Adrenal gland (tissue), 12 donors: Measurements from ENCODE around the gene TGFBR3. TPM values are rescaled to one million over a fixed set of nuclear protein-coding genes. Genes with fewer than 3 reads are reported as not detected.
A peak's percentile ranks its signal among the peaks of the same experiment; 100 is the strongest.

Source experiments
- DNase-seq, 7 donors: peaks; one replicate each; pipeline ENCODE4 v3.0.0-alpha.2; 2019 to 2020
- H3K27ac ChIP-seq, 5 donors: fragments of 200-600 bp; sonication (generic) in 4 of 5; 1 replicate in 3 of 5; 2 replicates in 2 of 5; pipeline versions ENCODE4 v1.5.1 to v1.8.0; 2016 to 2020; ENCODE audit warnings: mild to moderate bottlenecking in 1 of 5
- H3K27me3 ChIP-seq: fragments of 200-600 bp; 2 replicates; pipeline ENCODE4 v1.8.0; 2021
- H3K36me3 ChIP-seq, 2 donors: fragments of 200-600 bp; replicated peaks in 1 of 2; 1 replicate in 1 of 2; 2 replicates in 1 of 2; pipeline versions ENCODE4 v1.5.1 to v1.8.0; 2018 to 2022
- H3K4me1 ChIP-seq, 2 donors: fragments of 200-600 bp; replicated peaks in 1 of 2; 1 replicate in 1 of 2; 2 replicates in 1 of 2; pipeline versions ENCODE4 v1.5.1 to v1.8.0; 2018 to 2021
- H3K4me3 ChIP-seq, 4 donors: fragments of 200-600 bp; sonication (generic) in 3 of 4; one replicate each; pipeline ENCODE4 v1.5.1; 2016 to 2018
- H3K9me3 ChIP-seq, 3 donors: fragments of 200-600 bp; sonication (generic) in 1 of 3; replicated peaks in 1 of 3; 1 replicate in 2 of 3; 2 replicates in 1 of 3; pipeline versions ENCODE4 v1.5.1 to v1.8.0; 2016 to 2021
- CTCF ChIP-seq, 6 experiments: fragments of 450-650 bp in 4 of 6; fragments of 200-600 bp in 2 of 6; sonication (generic) in 1 of 6; IDR thresholded peaks; 1 replicate in 5 of 6; 2 replicates in 1 of 6; pipeline versions ENCODE4 v1.5.1 to v1.8.0; 2016 to 2021; ENCODE audit warnings: antibody characterized with exemption in 6 of 6, mild to moderate bottlenecking in 2 of 6, moderate library complexity in 1 of 6
- POLR2A ChIP-seq, 2 donors: fragments of 450-650 bp; IDR thresholded peaks; one replicate each; pipeline ENCODE4 v1.6.1; 2017; ENCODE audit warnings: antibody characterized with exemption in 2 of 2, mild to moderate bottlenecking in 2 of 2, moderate library complexity in 1 of 2
- WGBS, 4 donors: extraction: QIAGEN DNeasy Blood & Tissue Kit in 2 of 4; methylation state at CpG; one replicate each; pipeline versions ENCODE4 v1.1.5 to v1.1.7; 2013 to 2017; 5-methylcytosine and 5-hydroxymethylcytosine counted together
- intact Hi-C, 2 donors: fragments of 100-400 bp; cut with DNase I; formaldehyde crosslinking; loops; one replicate each; pipeline versions ENCODE4 v1.14.1 to v1.15.0; 2022 to 2023
- polyA plus RNA-seq, 3 donors: library from polyadenylated mRNA; stranded (reverse); fragments of 200-250 nt in 2 of 3; fragments of 350-450 nt in 1 of 3; fragmentation: Illumina TruSeq in 1 of 3; extraction: RNeasy Lipid Tissue Mini Kit (QIAGEN cat#74804) in 1 of 3; gene quantifications; one replicate each; pipeline ENCODE4 v1.2.3, GENCODE V29; 2013 to 2014
- total RNA-seq, 9 donors: library from RNA; depleted of rRNA in 4 of 9; stranded (reverse); fragments of >200 nt in 4 of 9; fragments of 120-200 nt in 1 of 9; fragmentation: NEBNext Ultra II Directional in 1 of 9; extraction: Animal tissue kit (Norgen Biotek cat#: 25700) in 1 of 9; gene quantifications; one replicate each; pipeline versions ENCODE4 v1.1.0 to v1.2.4, GENCODE V29; 2013 to 2023
- donor health status: healthy with polysubstance abuse.
- donor health status: Bipolar disorder and iron deficiency.
- donor health status: DM: yes; HTN: yes; CAD: no.
- donor health status: DM: no; HTN: no; CAD: no.
- donor health status: DM: no; HTN: no; CAD: no.
- donor health status: DM: yes; HTN: yes; CAD: no.

The TGFBR3 gene
- total and polyA plus RNA-seq, 12 donors: 13.9 to 340 (median 148) TPM

DNA sequence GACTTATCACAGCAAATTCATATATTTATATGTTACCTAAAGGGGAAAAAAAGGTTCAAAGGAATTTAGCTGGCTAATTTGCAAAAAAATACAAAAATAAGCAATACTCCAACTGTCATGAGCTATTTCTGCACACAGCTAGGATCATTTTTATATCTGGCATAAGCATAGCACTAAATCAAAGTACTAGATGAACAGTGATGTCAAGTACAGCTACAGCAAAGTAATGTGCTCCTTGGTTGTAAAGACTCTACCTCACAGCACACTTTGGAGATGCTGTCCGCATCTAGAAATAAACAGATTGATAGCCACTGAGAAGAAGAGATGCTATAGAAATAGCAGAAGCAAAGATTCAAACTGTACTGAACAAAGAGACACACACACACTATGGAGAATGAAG is 125.4 kb downstream of the TGFBR3 start:
- no peaks in the 10 kb centered on the region for H3K27me3 ChIP-seq
- DNase-seq: no peak
- intact Hi-C loops: no loop called here
- peaks cover 16 to 77% of the 10 kb centered on the region in 2 donors for H3K4me1 ChIP-seq
- WGBS, 4 donors: 85 to 100% (median 91%) methylated on average over 1 of the region's 1 CpG
- peak overlapping the region in 3 of 5 donors; percentile 10 to 73 (median 30) for H3K27ac ChIP-seq
- H3K9me3 ChIP-seq: no peaks in the 10 kb centered on the region
- H3K36me3 ChIP-seq: peaks cover 0 to 16% of the 10 kb centered on the region in 2 donors
- no peak overlapping the region for H3K4me3 ChIP-seq
- TF ChIP-seq POLR2A (IDR thresholded peaks at IDR 0.05) (no peak), CTCF (IDR thresholded peaks at IDR 0.05) (no peak)

- intact Hi-C loops: no loop called here
- peaks cover 0 to 16% of the 10 kb centered on the region in 2 donors for H3K36me3 ChIP-seq
- H3K27ac ChIP-seq: peak overlapping the region in 3 of 5 donors; percentile 28 to 75 (median 38)
- no peak overlapping the region for H3K4me3 ChIP-seq
- no peaks in the 10 kb centered on the region for H3K27me3 ChIP-seq
- DNase-seq: no peak
- no peaks in the 10 kb centered on the region for H3K9me3 ChIP-seq
- 86 to 92% (median 91%) methylated on average over 2 of the region's 2 CpGs for WGBS, 4 donors
- H3K4me1 ChIP-seq: peaks cover 11 to 73% of the 10 kb centered on the region in 2 donors
- TF ChIP-seq POLR2A (IDR thresholded peaks at IDR 0.05) (no peak), CTCF (IDR thresholded peaks at IDR 0.05) (no peak)
Observed at GRCh38 chr1:91759076-91759475, 126.9 kb downstream of the TGFBR3 start.

- WGBS, 4 donors: 84 to 92% (median 87%) methylated on average over 8 of the region's 8 CpGs
Observed at GRCh38 chr1:91757763-91758460, 128.0 kb downstream of the TGFBR3 start.

More at GRCh38 chr1:91757763-91758460, 128.0 kb downstream of the TGFBR3 start:
- intact Hi-C loops: no loop called here
- DNase-seq: no peak
- no peak overlapping the region for H3K4me3 ChIP-seq
- H3K27ac ChIP-seq: peak overlapping the region in 3 of 5 donors; percentile 28 to 75 (median 38)
- H3K36me3 ChIP-seq: peaks cover 0 to 16% of the 10 kb centered on the region in 2 donors
- TF ChIP-seq CTCF (IDR thresholded peaks at IDR 0.05) (no peak), POLR2A (IDR thresholded peaks at IDR 0.05) (no peak)
- no peaks in the 10 kb centered on the region for H3K27me3 ChIP-seq
- no peaks in the 10 kb centered on the region for H3K9me3 ChIP-seq
- H3K4me1 ChIP-seq: peaks cover 4 to 66% of the 10 kb centered on the region in 2 donors
